ENCODE measurements around the gene LSM5.

DNA sequence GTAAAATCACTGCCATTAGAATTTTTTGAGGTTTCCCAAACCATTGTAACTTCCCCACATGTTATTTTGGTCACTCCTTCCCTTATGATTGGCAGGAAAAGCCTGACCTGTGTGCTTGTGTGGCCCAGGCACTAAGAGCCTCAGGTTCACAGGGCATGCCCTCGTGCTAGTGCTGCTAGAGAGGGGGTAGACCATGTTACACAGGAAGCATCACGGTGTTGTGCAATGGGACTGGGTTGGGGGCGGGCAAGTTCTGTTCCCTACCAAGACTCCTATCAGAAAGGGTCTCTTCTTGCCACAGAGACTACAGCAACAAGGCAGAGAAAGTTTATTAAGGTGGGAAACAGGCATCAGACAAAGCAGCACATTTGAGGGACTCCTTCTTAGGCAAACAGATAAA, 32.2 kb downstream of the LSM5 start:
- no peak for TF ChIP-seq POLR2A (IDR thresholded peaks at IDR 0.05; ENCODE audit: low read depth, low read length)
- TF ChIP-seq POLR2AphosphoS5 (IDR thresholded peaks at IDR 0.05; ENCODE audit: low read depth, low read length): no peak
